Heart left ventricle (tissue), 16 donors: ENCODE results near the gene RPS6KA5. TPM values are rescaled to one million over a fixed set of nuclear protein-coding genes. Genes with fewer than 3 reads are reported as not detected.

ENCODE experiments used
- ATAC-seq, 4 donors: fragments of 200-7000 bp; cut with Tn5 transposase; one replicate each; pipeline ENCODE4 v1.9.1; 2020 to 2022; ENCODE audit warnings: moderate library complexity in 4 of 4, mild to moderate bottlenecking in 3 of 4, moderate number of reproducible peaks in 1 of 4
- DNase-seq, 5 donors: peaks; one replicate each; pipeline ENCODE4 v3.0.0-alpha.2; 2020
- H3K27ac ChIP-seq, 12 donors: fragments of 200-600 bp; sonication (generic) in 4 of 12; one replicate each; pipeline versions ENCODE4 v1.5.0 to v1.8.0; 2016 to 2022; ENCODE audit warnings: mild to moderate bottlenecking in 2 of 12
- H3K27me3 ChIP-seq, 9 donors: fragments of 200-600 bp; sonication (generic) in 2 of 9; one replicate each; pipeline versions ENCODE4 v1.5.1 to v1.8.0; 2016 to 2022; ENCODE audit warnings: mild to moderate bottlenecking in 3 of 9
- H3K36me3 ChIP-seq, 9 donors: fragments of 200-600 bp; sonication (generic) in 2 of 9; one replicate each; pipeline versions ENCODE4 v1.5.0 to v1.8.0; 2018 to 2022; ENCODE audit warnings: mild to moderate bottlenecking in 2 of 9
- H3K4me1 ChIP-seq, 12 donors: fragments of 200-600 bp; sonication (generic) in 4 of 12; one replicate each; pipeline versions ENCODE4 v1.5.0 to v1.8.0; 2016 to 2022; ENCODE audit warnings: mild to moderate bottlenecking in 3 of 12
- H3K4me3 ChIP-seq, 12 donors: fragments of 200-600 bp; sonication (generic) in 4 of 12; one replicate each; pipeline versions ENCODE4 v1.5.0 to v1.8.0; 2017 to 2022; ENCODE audit warnings: mild to moderate bottlenecking in 9 of 12, moderate library complexity in 4 of 12
- H3K9me3 ChIP-seq, 12 donors: fragments of 200-600 bp; sonication (generic) in 4 of 12; one replicate each; pipeline versions ENCODE4 v1.5.0 to v1.8.0; 2016 to 2022; ENCODE audit warnings: mild to moderate bottlenecking in 1 of 12
- POLR2A ChIP-seq, 2 donors: fragments of 450-650 bp; IDR thresholded peaks; one replicate each; pipeline ENCODE4 v1.6.1; 2017; ENCODE audit warnings: antibody characterized with exemption in 2 of 2, mild to moderate bottlenecking in 2 of 2, moderate library complexity in 2 of 2
- WGBS, 4 donors: extraction: QIAGEN DNeasy Blood & Tissue Kit in 2 of 4; methylation state at CpG; one replicate each; pipeline versions ENCODE4 v1.1.5 to v1.1.7; 2013 to 2018; 5-methylcytosine and 5-hydroxymethylcytosine counted together
- intact Hi-C, 10 donors: fragments of 100-400 bp; cut with DNase I; formaldehyde crosslinking; loops; one replicate each; pipeline versions ENCODE4 v1.11.1 to v1.14.2; 2022
- polyA plus RNA-seq, 2 donors: library from polyadenylated mRNA; stranded (reverse); fragments of 200-250 nt; gene quantifications; one replicate each; pipeline ENCODE4 v1.2.3, GENCODE V29; 2013
- total RNA-seq, 9 donors: library from RNA; depleted of rRNA in 2 of 9; stranded (reverse); fragments of >200 nt in 2 of 9; fragmentation: NEBNext Ultra II Directional in 3 of 9; extraction: Animal tissue kit (Norgen Biotek cat#: 25700) in 3 of 9; gene quantifications; one replicate each; pipeline versions ENCODE4 v1.1.0 to v1.2.4, GENCODE V29; 2016 to 2023
- TF ChIP-seq, protein P1 (sequence below), 12 donors: fragments of 200-600 bp; sonication (generic) in 4 of 12; IDR thresholded peaks; one replicate each; pipeline versions ENCODE4 v1.5.0 to v1.8.0; 2018 to 2022; ENCODE audit warnings: antibody characterized with exemption in 12 of 12, mild to moderate bottlenecking in 5 of 12
- donor health status: ischemic (EF 13 %, LVEDD 7.1; RV severe dilation, severe dysfunction).
- donor health status: healthy with polysubstance abuse.
- donor health status: DM: no; HTN: yes; CAD: no.
- donor health status: DM: no; HTN: no; CAD: no.
- donor health status: ischemic (EF 25% LVEDD 6.9; RV normal size, moderate dysfunction).
- donor health status: ischemic (EF 25% LVEDD 5.7; RV mildly dilated, moderate dysfunction).
- donor health status: healthy.
- donor health status: DM: yes; HTN: yes; CAD: no.
- donor health status: ischemic (EF 35%, LVEDD 5.7; RV mildly dilated, moderate dysfunction).
- donor health status: nonischemic (EF 11% LVEDD 7.7; RV severe dilation, severe dysfunction).
- donor health status: DM: yes; HTN: yes; CAD: no.
- donor health status: PGD.
- donor health status: ischemic (EF 29% LVEDD 5.4; RV normal size, mild dysfunction).
- donor health status: nonischemic (EF 23%, LVEDD 6.1; RV moderate dilation, normal function).

RPS6KA5 gene
- total and polyA plus RNA-seq, 11 donors: 0.72 to 13.3 (median 8.5) TPM

DNA sequence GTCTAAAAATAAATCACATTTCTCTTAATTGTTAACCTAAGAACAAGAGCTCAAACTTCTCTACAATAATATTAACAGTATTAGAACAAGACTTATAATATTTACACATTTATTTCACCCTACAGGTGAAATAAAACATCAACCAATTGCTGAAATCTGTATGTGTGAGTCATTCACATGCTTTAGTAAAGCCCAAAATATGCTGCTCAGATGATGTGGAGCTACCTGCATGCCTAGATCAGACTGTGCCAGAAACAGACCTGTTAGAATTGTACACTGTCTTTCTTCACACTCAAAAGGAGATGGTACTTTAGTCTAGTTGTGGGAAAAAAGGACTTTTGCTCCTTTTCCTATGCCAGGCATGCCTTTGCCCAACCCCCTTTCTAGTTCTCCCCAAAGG lies 54.7 kb downstream of the RPS6KA5 start:
- H3K36me3 ChIP-seq: no peaks in the 10 kb centered on the region
- no peak for ATAC-seq
- no peak for DNase-seq
- intact Hi-C loops: no loop called here
- H3K4me1 ChIP-seq: peaks cover 0 to 28% (median 0%) of the 10 kb centered on the region in 12 donors
- H3K9me3 ChIP-seq: no peaks in the 10 kb centered on the region
- H3K27ac ChIP-seq: no peak overlapping the region
- no peaks in the 10 kb centered on the region for H3K27me3 ChIP-seq
- no peak for TF ChIP-seq POLR2A (IDR thresholded peaks at IDR 0.05)
- TF ChIP-seq, protein P1, sequence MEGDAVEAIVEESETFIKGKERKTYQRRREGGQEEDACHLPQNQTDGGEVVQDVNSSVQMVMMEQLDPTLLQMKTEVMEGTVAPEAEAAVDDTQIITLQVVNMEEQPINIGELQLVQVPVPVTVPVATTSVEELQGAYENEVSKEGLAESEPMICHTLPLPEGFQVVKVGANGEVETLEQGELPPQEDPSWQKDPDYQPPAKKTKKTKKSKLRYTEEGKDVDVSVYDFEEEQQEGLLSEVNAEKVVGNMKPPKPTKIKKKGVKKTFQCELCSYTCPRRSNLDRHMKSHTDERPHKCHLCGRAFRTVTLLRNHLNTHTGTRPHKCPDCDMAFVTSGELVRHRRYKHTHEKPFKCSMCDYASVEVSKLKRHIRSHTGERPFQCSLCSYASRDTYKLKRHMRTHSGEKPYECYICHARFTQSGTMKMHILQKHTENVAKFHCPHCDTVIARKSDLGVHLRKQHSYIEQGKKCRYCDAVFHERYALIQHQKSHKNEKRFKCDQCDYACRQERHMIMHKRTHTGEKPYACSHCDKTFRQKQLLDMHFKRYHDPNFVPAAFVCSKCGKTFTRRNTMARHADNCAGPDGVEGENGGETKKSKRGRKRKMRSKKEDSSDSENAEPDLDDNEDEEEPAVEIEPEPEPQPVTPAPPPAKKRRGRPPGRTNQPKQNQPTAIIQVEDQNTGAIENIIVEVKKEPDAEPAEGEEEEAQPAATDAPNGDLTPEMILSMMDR (IDR thresholded peaks at IDR 0.05): no peak
- H3K4me3 ChIP-seq: no peak overlapping the region

GRCh38 chr14:91004987-91005386 lies 55.5 kb downstream of the RPS6KA5 start:
- TF ChIP-seq, protein P1 (IDR thresholded peaks at IDR 0.05): no peak
- no peak for TF ChIP-seq POLR2A (IDR thresholded peaks at IDR 0.05)
- H3K27me3 ChIP-seq: no peaks in the 10 kb centered on the region
- no peak overlapping the region for H3K4me3 ChIP-seq
- no peak overlapping the region for H3K27ac ChIP-seq
- intact Hi-C loops: no loop called here
- H3K36me3 ChIP-seq: no peaks in the 10 kb centered on the region
- peaks cover 0 to 21% (median 0%) of the 10 kb centered on the region in 12 donors for H3K4me1 ChIP-seq
- ATAC-seq: no peak
- no peaks in the 10 kb centered on the region for H3K9me3 ChIP-seq
- no peak for DNase-seq

GRCh38 chr14:90999299-90999698 lies 61.1 kb downstream of the RPS6KA5 start:
- Histone ChIP-seq H3K27ac (no peak overlapping the region), H3K4me1 (no peaks in the 10 kb centered on the region), H3K9me3 (no peaks in the 10 kb centered on the region), H3K36me3 (peaks cover 0 to 5% (median 0%) of the 10 kb centered on the region in 9 donors), H3K27me3 (no peaks in the 10 kb centered on the region), H3K4me3 (no peak overlapping the region)
- TF ChIP-seq, protein P1 (IDR thresholded peaks at IDR 0.05): no peak
- TF ChIP-seq POLR2A (IDR thresholded peaks at IDR 0.05): no peak
- ATAC-seq (no peak), DNase-seq (no peak)
- WGBS, 4 donors: 78 to 89% (median 82%) methylated on average over 4 of the region's 4 CpGs
- intact Hi-C loops: no loop called here

DNA sequence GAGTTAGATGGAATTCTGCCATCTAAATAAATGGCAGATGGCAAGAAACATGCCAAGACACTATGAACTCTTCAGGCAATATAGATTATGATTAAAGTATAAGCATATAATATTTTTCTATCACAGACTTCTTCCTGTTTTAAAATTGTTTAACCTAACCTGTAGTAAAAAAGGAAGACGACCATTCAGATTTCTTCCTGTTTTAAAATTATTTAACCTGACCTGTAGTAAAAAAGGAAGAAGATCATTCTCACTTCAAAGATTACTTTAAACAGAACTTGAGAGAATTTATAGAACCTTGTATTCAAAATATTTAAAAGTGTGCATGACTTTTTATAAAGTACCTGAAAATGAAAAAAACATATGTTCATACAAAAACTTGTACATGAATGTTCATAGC lies 63.5 kb downstream of the RPS6KA5 start:
- Histone ChIP-seq H3K4me1 (no peaks in the 10 kb centered on the region), H3K27me3 (no peaks in the 10 kb centered on the region), H3K4me3 (no peak overlapping the region), H3K9me3 (no peaks in the 10 kb centered on the region), H3K27ac (no peak overlapping the region), H3K36me3 (peaks cover 0 to 5% (median 0%) of the 10 kb centered on the region in 9 donors)
- ATAC-seq (no peak), DNase-seq (no peak)
- TF ChIP-seq POLR2A (IDR thresholded peaks at IDR 0.05): no peak
- TF ChIP-seq, protein P1 (IDR thresholded peaks at IDR 0.05): no peak
- intact Hi-C loops: no loop called here
- WGBS, 4 donors: 0 to 3% (median 0%) methylated on average over 1 of the region's 1 CpG
